Keratinocyte (primary cell): ENCODE results near the gene SPTBN4. TPM values are rescaled to one million over a fixed set of nuclear protein-coding genes. Genes with fewer than 3 reads are reported as not detected.
"Not testable (repeated sequence)": the region's sequence is repeated elsewhere in the genome, so short reads cannot be mapped to it uniquely, and the experiment has no call there.

Source experiments
- DNase-seq: peaks from one replicate; pipeline ENCODE4 v3.0.0-alpha.2; 2011; ENCODE audit warnings: low read depth, missing footprints, low spot score
- FAIRE-seq: peaks from 2 replicates; lab custom pipeline; 2011; peaks lifted over from hg19 to GRCh38; lab: Jason Lieb, UNC
- H2AFZ ChIP-seq: 2 replicates; pipeline ENCODE4 v1.6.0; 2012; ENCODE audit warnings: low read length, control low read depth, inconsistent platforms; ENCODE audit not compliant: control insufficient read depth
- H3K27ac ChIP-seq: 2 replicates; pipeline ENCODE4 v1.5.1; 2011; ENCODE audit warnings: low read length; ENCODE audit not compliant: control insufficient read depth, insufficient read depth
- H3K27me3 ChIP-seq: 3 replicates; pipeline ENCODE4 v1.6.0; 2011; ENCODE audit warnings: low read length; ENCODE audit not compliant: control insufficient read depth, insufficient read depth; ENCODE audit errors: extremely low read depth
- H3K36me3 ChIP-seq, 2 experiments: 2 replicates in 1 of 2; 3 replicates in 1 of 2; pipeline ENCODE4 v1.5.1; 2011; ENCODE audit warnings: low read length in 2 of 2, mild to moderate bottlenecking in 1 of 2; ENCODE audit not compliant: control insufficient read depth in 2 of 2, insufficient read depth in 2 of 2; ENCODE audit errors: extremely low read depth in 1 of 2
- H3K4me1 ChIP-seq: 3 replicates; pipeline ENCODE4 v1.5.1; 2011; ENCODE audit warnings: low read length; ENCODE audit not compliant: control insufficient read depth, insufficient read depth; ENCODE audit errors: extremely low read depth
- H3K4me2 ChIP-seq: 3 replicates; pipeline ENCODE4 v1.6.0; 2011; ENCODE audit warnings: low read depth, low read length; ENCODE audit not compliant: control insufficient read depth, insufficient read depth; ENCODE audit errors: extremely low read depth
- H3K4me3 ChIP-seq, 3 experiments: fragments of 200-600 bp in 1 of 3; sonication (generic) in 1 of 3; 2 replicates in 2 of 3; 3 replicates in 1 of 3; pipeline ENCODE4 v1.5.1; 2011 to 2016; ENCODE audit warnings: low read length in 3 of 3, mild to moderate bottlenecking in 3 of 3, control low read depth in 2 of 3, inconsistent platforms in 1 of 3, low read depth in 1 of 3, mixed read lengths in 1 of 3, mixed run types in 1 of 3, moderate library complexity in 1 of 3; ENCODE audit not compliant: control insufficient read depth in 2 of 3, insufficient read depth in 2 of 3; ENCODE audit errors: extremely low read depth in 1 of 3
- H3K79me2 ChIP-seq: 2 replicates; pipeline ENCODE4 v1.6.0; 2012; ENCODE audit warnings: low read length; ENCODE audit not compliant: control insufficient read depth, insufficient read depth
- H3K9ac ChIP-seq: 3 replicates; pipeline ENCODE4 v1.6.0; 2011; ENCODE audit warnings: low read length; ENCODE audit not compliant: control insufficient read depth, insufficient read depth; ENCODE audit errors: extremely low read depth
- H3K9me1 ChIP-seq: 3 replicates; pipeline ENCODE4 v1.6.0; 2011; ENCODE audit warnings: low read length; ENCODE audit not compliant: control insufficient read depth, insufficient read depth; ENCODE audit errors: extremely low read depth
- H3K9me3 ChIP-seq: 2 replicates; pipeline ENCODE4 v1.5.1; 2012; ENCODE audit warnings: low read depth, low read length; ENCODE audit not compliant: control insufficient read depth
- H4K20me1 ChIP-seq: 3 replicates; pipeline ENCODE4 v1.6.0; 2011; ENCODE audit warnings: low read length; ENCODE audit not compliant: control insufficient read depth, insufficient read depth; ENCODE audit errors: extremely low read depth
- CTCF ChIP-seq, 3 experiments: IDR thresholded peaks in 1 of 3; conservative IDR thresholded peaks in 1 of 3; optimal IDR thresholded peaks in 1 of 3; 2 replicates in 2 of 3; 3 replicates in 1 of 3; pipeline versions ENCODE3 to v1.5.1; 2011; ENCODE audit warnings: low read length in 3 of 3, mild to moderate bottlenecking in 3 of 3, moderate library complexity in 2 of 3, control low read depth in 1 of 3, inconsistent platforms in 1 of 3; ENCODE audit not compliant: insufficient read depth in 2 of 3; ENCODE audit errors: extremely low read depth in 1 of 3
- EZH2 ChIP-seq: IDR thresholded peaks from one replicate; pipeline ENCODE4 v1.6.1; 2012; ENCODE audit warnings: inconsistent platforms, mild to moderate bottlenecking, low read length, moderate library complexity
- dilution Hi-C: fragments of 300-500 bp; cut with MboI; formaldehyde crosslinking; loops from one replicate; pipeline ENCODE4 v1.7.0; 2020; ENCODE audit warnings: low sequenced_read_pairs; ENCODE audit not compliant: extremely low pct_ligation_motif_present
- polyA plus RNA-seq, 5 experiments: library from polyadenylated mRNA; depleted of rRNA in 3 of 5; stranded (reverse) in 3 of 5; stranded (forward) in 1 of 5; unstranded in 1 of 5; fragments of >200 nt; gene quantifications; 1 replicate in 1 of 5; 2 replicates in 3 of 5; 3 replicates in 1 of 5; pipeline versions ENCODE4 v1.2.1 to v1.2.3, GENCODE V29; 2011 to 2012; ENCODE audit warnings: missing spikeins in 2 of 5, low read depth in 1 of 5, low replicate concordance in 1 of 5

Gene SPTBN4
- polyA plus RNA-seq, 1 donor (not counting 4 experiments of a cell fraction or from before 2014, with no cell fraction given) = 0.17 TPM

- TF ChIP-seq CTCF (optimal IDR thresholded peaks at IDR 0.05 in 1 of 3, IDR thresholded peaks at IDR 0.05 in 1 of 3, conservative IDR thresholded peaks at IDR 0.05 in 1 of 3; ENCODE audit: extremely low read depth in 1 of 3, insufficient read depth in 2 of 3, low read length in 3 of 3) (no peak), EZH2 (no peak)
- H3K9me3 ChIP-seq = no peaks in the 10 kb centered on the region
- H3K9ac ChIP-seq = peak overlapping the region; percentile 96
- no peaks in the 10 kb centered on the region for H3K9me1 ChIP-seq
- H3K4me1 ChIP-seq = peaks cover 7% of the 10 kb centered on the region
- H3K27me3 ChIP-seq = no peaks in the 10 kb centered on the region
- peaks cover 0 to 6% of the 10 kb centered on the region in 2 experiments for H3K36me3 ChIP-seq
- no peaks in the 10 kb centered on the region for H4K20me1 ChIP-seq
- H3K79me2 ChIP-seq = peaks cover 28% of the 10 kb centered on the region
- peak overlapping the region; percentile 95 for H3K4me2 ChIP-seq
- dilution Hi-C loops = no loop called here
- FAIRE-seq (no peak), DNase-seq (no peak)
- H2AFZ ChIP-seq = peak overlapping the region; percentile 33
- peak overlapping the region; percentile 92 for H3K27ac ChIP-seq
- peak overlapping the region; percentile 61 to 100 (median 99) for H3K4me3 ChIP-seq
Measured at GRCh38 chr19:40424637-40425449, 42.0 kb upstream of the SPTBN4 start.

GRCh38 chr19:40425450-40426287, 41.1 kb upstream of the SPTBN4 start, which contains the start of gene SERTAD1:
SERTAD1 (minus strand) TSS chr19:40425992; CDS start chr19:40423546, 2,446 bp downstream.
- Histone ChIP-seq H3K9me3 (no peaks in the 10 kb centered on the region), H3K4me2 (peak within 1 kb of the TSS; percentile 95), H3K4me1 (peaks cover 7% of the 10 kb centered on the region), H3K27ac (peak within 1 kb of the TSS; percentile 92), H3K9ac (peak within 1 kb of the TSS; percentile 96), H4K20me1 (no peaks in the 10 kb centered on the region), H2AFZ (peak within 1 kb of the TSS; percentile 62), H3K9me1 (no peaks in the 10 kb centered on the region), H3K79me2 (peaks cover 28% of the 10 kb centered on the region), H3K27me3 (no peaks in the 10 kb centered on the region), H3K36me3 (peaks cover 0 to 6% of the 10 kb centered on the region in 2 experiments), H3K4me3 (peak within 1 kb of the TSS; percentile 61 to 100 (median 99))
- dilution Hi-C loops = no loop called here
- DNase-seq (peak; percentile 93), FAIRE-seq (peak; percentile 67)
- TF ChIP-seq EZH2 (no peak), CTCF (optimal IDR thresholded peaks at IDR 0.05 in 1 of 3, IDR thresholded peaks at IDR 0.05 in 1 of 3, conservative IDR thresholded peaks at IDR 0.05 in 1 of 3; ENCODE audit: extremely low read depth in 1 of 3, insufficient read depth in 2 of 3, low read length in 3 of 3) (peak in 2 of 3 experiments; percentile 57 to 75)

- H3K79me2 ChIP-seq = peaks cover 17% of the 10 kb centered on the region
- H2AFZ ChIP-seq, H3K4me1 ChIP-seq, H3K36me3 ChIP-seq, H3K4me2 ChIP-seq, H3K27ac ChIP-seq, H3K9me1 ChIP-seq, DNase-seq, H3K27me3 ChIP-seq, H4K20me1 ChIP-seq, FAIRE-seq, dilution Hi-C loops, H3K9ac ChIP-seq, H3K4me3 ChIP-seq, H3K9me3 ChIP-seq: not testable (repeated sequence)
Measured at GRCh38 chr19:40428197-40428596, 38.6 kb upstream of the SPTBN4 start.
